Left kidney (tissue), 2 donors: ENCODE data around the gene MYH9. TPM values are rescaled to one million over a fixed set of nuclear protein-coding genes. Genes with fewer than 3 reads are reported as not detected.

Experiments used
- DNase-seq: peaks from one replicate; pipeline ENCODE4 v3.0.0-alpha.2; 2013
- polyA plus RNA-seq: library from polyadenylated mRNA; unstranded; fragments of 120-200 nt; gene quantifications from one replicate; pipeline ENCODE4 v1.2.1, GENCODE V29; 2013; ENCODE audit not compliant: insufficient read length

Gene MYH9
- polyA plus RNA-seq, 1 donor: 263 TPM

GRCh38 chr22:36249160-36249559 lies 138.6 kb downstream of the MYH9 start:
- no peak for DNase-seq

GRCh38 chr22:36247955-36248354 lies 139.8 kb downstream of the MYH9 start:
- DNase-seq: no peak

GRCh38 chr22:36246718-36247117 lies 141.0 kb downstream of the MYH9 start:
- no peak for DNase-seq

GRCh38 chr22:36245805-36246356 lies 141.9 kb downstream of the MYH9 start:
- no peak for DNase-seq

- DNase-seq: no peak
Measured at GRCh38 chr22:36244522-36245391, 143.0 kb downstream of the MYH9 start.

GRCh38 chr22:36243986-36244385 lies 143.8 kb downstream of the MYH9 start:
- DNase-seq: no peak

- DNase-seq: peak; percentile 89
Measured at GRCh38 chr22:36239401-36240171, 148.2 kb downstream of the MYH9 start, which contains the start of gene APOL2. Gene APOL2 (minus strand): TSS chr22:36239527. CDS start chr22:36233162, 6,365 bp downstream.

GRCh38 chr22:36239150-36239400 lies 148.7 kb downstream of the MYH9 start:
- DNase-seq: no peak

GRCh38 chr22:36238373-36239149 lies 149.2 kb downstream of the MYH9 start:
- no peak for DNase-seq

- DNase-seq: no peak
Measured at GRCh38 chr22:36237462-36238372, 150.1 kb downstream of the MYH9 start.

- DNase-seq: no peak
Measured at GRCh38 chr22:36236388-36237319, 151.1 kb downstream of the MYH9 start.

- DNase-seq: no peak
Measured at GRCh38 chr22:36235585-36235984, 152.2 kb downstream of the MYH9 start.

- no peak for DNase-seq
Measured at GRCh38 chr22:36234919-36235318, 152.8 kb downstream of the MYH9 start.

- DNase-seq: no peak
Measured at GRCh38 chr22:36234213-36234612, 153.6 kb downstream of the MYH9 start.

- no peak for DNase-seq
Measured at GRCh38 chr22:36233796-36234195, 154.0 kb downstream of the MYH9 start.

- no peak for DNase-seq
Measured at GRCh38 chr22:36232715-36233401, 154.9 kb downstream of the MYH9 start.
